Lung microvascular endothelial cell (primary cell): ENCODE measurements around the gene LRRC4B. TPM values are rescaled to one million over a fixed set of nuclear protein-coding genes. Genes with fewer than 3 reads are reported as not detected.

Source experiments
- DNase-seq, 2 donors: peaks; one replicate each; pipeline versions ENCODE4 v3.0.0 to v3.0.0-alpha.2; 2010; ENCODE audit warnings: low read depth in 2 of 2
- total RNA-seq: library from RNA; depleted of rRNA; stranded (reverse); fragments of >200 nt; gene quantifications from 2 replicates; pipeline ENCODE4 v1.2.1, GENCODE V29; 2014

Gene LRRC4B
- total RNA-seq, 1 donor from 2014 or later = not detected

DNA sequence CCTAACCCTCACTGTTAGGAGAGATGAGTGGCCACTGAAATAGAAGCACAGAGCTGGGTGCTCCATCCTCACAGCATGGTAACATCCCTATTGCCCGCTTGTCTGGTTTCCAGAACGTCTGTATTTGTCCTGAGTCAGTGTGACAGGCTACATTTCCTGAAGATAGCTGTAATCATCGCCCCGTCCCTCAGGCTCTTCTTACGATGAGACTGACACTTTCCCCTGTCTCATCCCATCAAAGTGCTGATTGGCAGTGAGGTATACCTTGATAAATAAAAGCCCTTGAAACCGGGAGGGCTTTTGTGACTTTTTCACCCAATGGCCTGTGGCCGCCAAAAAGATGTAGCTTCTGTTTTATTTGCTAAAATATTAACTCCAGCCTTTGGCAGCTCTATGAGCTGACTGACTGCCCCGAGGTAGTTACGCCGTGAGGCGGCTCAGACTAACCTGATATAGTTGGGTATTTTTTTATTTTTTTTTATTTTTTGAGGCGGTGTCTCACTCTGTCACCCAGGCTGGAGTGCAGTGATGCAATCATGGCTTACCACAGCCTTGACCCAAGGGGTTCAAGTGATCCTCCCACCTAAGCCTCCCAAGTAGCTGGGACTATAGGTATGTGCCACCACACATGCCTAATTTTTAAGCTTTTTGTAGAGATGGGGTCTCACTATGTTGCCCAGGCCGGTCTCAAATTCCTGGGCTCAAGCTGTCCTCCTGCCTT is 5.7 kb upstream of the LRRC4B start:
- DNase-seq = no peak

DNA sequence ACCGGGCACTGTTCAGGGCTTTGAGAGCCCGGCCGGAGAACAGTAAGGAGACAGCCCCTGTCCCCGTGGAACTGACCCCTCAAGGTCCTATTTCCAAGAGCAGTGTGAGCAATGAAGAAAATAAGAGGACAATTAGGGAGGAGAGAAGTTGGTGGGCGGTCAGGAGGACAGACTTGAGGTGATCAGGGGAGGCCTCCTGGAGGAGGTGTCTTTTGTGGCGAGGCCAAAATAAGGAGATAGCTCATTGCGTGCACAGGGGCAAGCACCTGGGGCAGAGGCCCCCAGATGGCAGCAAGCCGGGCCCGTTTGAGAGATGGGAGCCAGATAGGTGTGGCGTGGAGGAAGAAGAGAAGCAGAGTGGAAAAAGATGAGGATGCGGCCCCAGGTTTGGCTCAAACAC is 2.8 kb upstream of the LRRC4B start:
- DNase-seq = no peak

DNA sequence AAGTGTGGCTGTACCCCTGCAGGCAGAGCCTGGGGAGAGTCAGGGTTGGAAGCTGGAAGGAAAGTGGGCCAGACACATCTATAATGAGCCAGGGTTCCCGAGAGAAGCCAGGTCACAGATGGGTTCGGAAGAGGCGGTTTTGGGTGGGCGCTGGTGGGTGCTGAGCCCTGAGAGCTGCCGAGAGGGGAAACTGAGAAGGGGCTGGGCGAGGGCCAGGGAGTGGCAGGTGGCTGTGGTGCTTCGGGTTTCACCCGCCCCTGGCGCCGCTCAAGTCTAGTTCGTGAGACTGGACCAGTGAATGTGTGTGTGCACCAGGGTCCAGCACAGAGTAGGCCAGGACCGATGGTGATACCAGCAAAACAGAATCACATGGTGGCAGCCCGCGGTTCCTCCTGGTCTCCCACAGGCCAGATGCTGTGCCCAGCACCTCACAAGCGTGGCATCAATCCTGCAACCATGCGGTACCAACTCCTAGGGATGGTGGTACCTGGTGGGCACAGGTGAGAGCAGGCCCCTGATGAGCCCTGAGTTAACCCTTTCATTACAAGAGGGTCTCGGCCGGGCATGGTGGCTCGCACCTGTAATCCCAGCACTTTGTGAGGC is 1.8 kb upstream of the LRRC4B start:
- DNase-seq = no peak

DNA sequence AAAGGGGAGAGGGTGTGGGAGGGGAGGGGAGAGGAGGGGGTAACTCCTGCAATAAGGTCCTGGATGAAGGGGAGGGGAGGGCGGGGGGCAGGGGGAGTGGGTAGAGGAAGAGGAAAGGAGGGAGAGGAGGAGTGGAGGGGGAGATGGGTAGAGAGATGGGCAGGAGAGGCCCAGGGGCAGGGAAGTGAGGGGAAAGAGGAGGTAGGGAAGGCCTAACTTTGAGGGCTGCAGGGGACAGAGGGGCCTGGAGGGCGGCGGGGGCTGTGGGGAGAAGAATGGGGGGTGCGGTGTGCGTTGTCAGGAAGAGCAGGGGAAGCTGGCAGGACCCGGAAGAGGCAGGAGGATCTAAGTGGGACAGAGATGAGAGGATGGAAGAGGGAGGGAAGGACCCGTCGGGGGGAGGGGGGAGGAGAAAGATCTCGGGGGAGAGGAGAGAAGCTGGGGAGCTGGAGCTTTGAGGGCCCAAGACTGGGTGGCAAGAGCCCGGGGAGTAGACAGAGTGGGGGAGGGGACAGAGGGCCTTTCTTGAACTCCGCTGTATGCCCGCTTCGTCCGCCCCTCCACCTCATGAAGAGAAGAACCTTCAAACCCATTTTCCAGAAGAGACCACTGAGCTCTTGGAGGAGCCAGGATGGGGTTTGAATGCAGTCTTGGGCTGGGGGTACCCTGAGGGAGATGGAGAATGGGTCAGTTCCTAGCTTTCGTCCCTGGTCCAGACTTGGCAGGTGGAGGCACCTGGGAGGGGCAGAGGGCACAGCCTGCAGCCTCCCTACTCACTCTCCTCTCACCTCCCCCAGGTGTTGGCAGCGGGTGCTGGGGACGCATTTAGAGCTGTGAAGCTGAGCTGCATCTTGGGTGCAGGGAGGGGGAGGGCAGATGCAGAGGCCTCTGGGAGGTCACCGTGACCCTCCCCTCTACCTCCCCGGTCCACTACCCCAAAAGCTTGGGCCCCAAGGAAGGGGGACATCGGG is 778 bp upstream of the LRRC4B start:
- DNase-seq = no peak

DNA sequence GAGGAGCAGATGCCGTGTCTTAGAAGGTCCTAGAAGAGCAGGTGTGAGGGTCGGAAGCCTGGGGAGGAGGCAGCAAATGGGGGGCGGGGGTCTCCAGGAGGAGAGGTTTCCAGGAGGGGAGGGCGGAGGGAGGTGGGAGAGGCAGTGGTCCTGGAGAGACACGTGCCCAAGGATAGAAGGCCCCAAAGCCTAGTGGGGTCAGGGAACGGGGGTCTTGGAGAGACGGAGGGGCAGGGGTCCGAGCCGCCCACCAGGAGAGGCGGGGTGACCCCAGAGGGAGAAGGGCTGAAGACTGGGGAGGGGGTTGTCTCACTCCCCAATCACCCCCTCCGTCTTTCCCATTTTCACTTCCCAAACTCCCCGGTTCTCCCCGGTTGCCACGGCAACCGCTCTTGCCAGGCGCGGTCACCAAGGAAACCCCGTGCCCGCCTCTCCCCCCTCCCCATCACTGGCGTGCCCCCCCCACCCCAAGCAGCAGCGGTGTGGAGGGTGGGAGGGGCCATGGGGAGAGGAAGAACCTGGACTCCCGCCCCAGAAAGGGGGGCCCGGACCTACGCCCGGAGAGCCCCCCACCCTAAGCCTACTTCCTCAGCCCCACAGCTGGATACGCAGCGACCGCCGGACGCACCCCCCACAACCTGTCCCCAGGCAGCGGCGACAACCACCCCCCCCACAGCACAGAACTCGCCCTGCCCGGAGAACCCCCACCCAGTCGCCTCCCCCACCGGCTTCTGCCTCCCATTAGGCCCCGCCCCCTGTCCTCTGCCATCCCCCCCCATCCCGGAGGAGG is 988 bp downstream of the LRRC4B start:
- DNase-seq = no peak

DNA sequence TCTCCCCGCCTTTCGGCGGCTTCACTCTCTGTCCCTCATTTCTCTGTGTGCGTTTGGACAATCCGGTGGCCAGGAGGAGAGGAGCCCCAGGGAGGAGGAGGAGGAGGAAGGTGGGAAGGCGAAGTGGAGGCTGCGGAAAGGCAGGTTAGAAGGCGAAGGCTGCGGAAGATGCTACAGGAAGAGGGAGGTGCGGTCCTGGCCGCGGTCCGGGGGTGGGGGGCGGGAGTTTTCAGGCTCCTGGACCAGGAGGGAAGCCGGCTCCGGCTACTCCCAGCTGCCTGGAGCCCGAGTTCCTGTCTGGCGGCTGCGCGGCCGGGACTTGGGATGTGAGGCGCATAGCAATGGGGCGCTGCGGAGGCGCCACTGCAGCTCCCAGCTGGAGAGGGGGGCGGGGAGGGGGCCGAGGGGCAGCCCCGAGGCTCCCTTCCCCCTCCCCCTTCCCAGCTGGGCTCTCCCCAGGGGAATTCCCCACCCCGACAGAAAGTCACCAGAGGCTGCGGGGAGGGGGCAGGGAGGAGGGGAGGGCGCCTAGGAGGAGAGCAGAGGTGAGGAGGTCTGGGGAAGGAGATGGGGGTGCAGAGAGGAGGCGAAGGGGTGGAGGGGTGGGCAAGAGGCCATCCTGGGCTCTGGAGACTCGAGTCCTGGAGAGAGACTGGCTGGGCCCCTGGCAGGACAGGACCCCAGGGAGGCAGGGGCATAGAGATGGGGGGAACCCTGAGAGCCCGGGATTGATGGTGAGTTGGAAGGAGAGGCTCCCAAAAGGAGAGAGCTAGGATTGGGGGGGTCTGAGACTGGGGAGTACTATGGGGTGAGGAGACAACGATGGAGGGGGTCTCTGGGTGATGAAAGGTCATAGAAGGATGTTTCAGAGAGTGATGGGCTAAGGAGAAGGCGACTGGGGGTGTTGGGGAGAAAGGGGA is 2.0 kb downstream of the LRRC4B start:
- DNase-seq = no peak

DNA sequence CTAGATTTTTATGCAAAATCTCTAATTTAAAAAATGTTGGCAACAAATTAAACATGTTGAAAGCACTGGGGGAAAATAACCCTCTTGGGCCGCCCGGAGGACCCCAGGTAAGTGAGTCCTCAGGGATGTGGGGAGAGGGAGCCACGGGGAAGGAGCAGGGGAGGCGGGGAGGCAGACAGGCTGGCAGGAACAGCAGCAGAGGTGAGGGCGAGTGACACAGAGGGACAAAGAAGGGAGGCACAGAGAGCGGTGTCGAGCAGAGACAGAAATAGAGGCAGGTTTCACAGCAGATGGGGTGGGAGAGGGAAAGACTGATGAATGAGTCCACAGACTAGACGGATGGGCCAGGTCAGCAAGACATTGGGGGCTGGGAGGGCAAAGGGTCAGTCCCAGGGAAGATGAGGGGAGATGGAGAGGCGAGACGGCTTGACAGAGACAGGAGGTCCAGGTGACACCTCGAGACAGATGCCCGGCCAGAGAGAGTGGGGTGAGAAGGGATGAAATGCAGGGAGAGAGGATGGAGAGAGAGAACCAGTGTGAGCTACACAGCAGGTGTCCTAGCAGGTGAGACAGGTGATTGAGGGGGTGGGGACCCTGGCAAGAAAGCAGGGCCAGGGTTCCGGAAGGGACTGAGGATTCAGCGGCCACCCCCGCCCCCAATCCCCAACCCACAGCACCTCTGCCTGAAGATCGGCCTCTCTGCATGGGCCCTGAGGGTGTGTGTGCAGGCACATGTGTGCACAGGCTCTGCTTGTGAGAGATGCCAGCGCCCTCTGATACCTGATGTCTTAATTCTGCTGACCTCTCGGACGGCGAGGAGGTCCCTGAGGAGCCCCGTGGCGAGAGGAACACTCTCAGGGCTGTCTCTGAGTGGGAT is 3.8 kb downstream of the LRRC4B start:
- DNase-seq = no peak

DNA sequence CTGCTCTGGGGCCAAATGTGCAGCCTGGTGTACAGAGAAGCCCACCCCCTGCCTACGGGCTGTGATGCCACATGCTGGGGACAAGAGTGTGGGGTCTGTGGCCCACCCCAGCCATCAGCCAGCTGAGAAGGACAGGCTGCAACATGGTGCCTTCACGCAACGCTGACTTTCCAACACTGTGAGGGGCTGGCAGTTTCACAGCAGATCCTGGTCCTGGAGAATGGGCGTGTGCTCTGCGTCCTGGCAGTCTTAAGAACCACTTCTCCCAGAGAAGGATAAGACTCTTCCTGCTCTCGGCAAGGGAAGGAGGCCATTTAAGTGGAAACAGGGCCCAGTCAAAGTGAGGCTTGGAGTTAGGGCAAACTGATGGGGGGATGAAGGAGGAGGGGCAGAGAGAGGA is 4.6 kb downstream of the LRRC4B start:
- DNase-seq = no peak

DNA sequence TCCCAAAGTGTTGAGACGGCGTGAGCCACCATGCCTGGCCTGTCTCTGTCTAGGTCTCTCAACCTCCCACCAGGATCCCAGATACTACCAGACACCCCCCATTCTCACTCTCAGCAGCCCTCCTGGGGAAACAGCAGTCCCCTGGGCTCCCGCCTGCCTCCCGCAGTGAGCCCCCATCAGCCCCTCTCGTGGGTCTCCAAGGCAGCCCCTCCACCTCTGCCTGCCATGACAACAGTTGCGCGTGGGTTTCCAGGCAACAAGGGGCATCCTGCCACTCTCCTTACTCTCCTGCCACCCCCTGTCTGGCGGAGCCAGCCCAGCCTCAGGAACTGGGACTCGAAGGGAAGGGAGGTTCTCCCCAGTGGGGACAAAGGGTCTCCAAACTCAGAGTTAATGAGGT is 5.2 kb downstream of the LRRC4B start:
- DNase-seq = no peak

DNA sequence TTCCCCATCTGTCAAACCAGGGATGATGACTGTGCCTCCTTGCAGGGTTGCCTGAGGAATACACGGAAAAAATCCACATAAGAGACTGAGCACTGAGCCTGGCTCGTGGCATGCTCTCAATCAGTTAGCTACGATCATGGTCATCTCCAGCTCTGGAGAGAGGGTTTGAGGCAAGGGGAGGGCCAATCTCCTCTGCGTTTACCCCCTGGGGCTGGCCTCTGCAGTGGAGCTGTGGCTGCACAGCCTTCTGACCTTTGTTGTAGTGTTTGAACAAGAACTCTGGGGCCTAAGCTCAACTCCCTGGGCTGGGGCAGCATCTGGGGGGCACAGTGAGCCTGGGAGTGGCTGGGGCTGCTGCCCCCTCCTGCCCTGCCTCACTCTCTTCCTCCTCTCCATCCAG is 5.9 kb downstream of the LRRC4B start:
- no peak for DNase-seq

DNA sequence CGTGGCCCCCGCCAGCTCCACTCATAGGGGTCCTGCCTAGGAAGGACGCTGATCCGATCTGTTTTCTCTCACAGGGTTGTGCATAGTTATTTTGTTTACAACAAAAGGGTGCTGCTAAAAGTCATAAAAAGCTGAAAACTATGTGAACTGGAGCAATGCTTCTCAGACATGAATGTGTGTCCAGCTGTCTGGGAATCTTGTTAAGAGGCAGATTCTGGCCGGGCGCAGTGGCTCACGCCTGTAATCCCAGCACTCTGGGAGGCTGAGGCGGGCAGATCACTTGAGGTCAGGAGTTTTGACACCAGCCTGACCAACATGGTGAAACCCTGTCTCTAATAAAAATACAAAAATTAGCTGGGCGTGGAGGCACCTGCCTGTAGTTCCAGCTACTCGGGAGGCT is 8.6 kb downstream of the LRRC4B start:
- DNase-seq = no peak

DNA sequence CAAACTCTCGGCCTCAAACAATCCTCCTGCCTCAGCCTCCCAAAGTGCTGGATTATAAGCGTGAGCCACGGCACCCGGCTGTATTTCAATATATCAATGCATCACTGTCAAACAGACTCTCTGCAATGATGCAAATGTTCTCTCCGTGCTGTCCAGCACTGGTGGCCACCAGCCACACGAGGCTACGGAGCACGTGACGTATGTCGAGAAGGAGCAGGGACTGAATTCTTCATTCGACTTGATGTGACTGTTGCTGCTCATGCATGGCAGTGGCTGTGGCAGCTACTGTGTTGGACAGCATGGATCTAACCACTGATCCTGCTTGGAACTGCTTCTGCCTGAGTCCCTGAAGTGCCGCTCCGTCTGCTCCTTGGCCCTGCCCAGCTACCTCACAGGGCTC is 9.8 kb downstream of the LRRC4B start:
- DNase-seq = no peak

DNA sequence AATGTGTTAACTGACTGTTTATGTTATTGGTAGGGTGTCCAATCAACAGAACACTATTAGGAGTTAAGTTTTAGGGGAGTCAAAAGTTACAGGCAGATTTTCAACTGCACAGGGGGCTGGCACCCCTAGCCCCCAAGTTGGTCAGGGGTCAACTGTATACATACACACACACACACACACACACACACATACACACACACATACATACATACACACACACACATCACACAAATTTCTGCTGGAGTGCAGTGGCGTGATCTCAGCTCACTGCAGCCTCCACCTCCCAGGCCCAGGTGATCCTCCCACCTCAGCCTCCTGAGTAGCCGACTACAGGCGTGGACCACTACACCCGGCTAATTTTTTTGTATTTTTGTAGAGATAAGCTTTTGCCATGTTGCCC is 10.2 kb downstream of the LRRC4B start:
- DNase-seq = no peak

DNA sequence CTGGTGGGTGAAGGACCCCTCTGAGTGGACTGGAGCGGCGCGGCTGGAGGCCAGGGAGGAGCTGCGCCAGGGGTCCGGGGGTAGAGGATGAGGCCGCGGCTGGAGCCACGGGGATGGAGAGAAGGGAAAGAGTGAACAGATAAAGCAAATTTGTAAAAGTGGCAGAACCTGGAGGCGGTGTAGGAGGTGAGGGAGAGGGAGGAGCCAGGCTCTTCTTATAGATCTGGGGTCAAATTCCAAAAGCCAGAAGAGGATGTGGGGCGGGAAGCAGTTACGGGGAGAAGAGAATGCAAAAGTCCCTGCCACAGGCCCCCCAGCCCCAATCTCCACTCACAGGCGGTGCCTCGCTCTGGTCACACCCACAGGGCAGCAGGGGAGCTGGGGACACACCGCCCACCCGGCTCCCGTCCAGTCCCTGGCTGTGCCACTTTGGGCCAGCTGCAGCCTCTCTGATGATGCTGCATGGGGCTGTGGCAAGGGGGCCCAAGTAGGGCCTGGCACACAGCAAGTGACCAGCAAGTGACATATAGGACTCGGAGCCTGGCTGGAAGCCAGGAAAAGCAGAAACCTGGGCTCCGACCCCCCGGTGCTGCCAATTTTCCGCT is 11.1 kb downstream of the LRRC4B start:
- DNase-seq = no peak

DNA sequence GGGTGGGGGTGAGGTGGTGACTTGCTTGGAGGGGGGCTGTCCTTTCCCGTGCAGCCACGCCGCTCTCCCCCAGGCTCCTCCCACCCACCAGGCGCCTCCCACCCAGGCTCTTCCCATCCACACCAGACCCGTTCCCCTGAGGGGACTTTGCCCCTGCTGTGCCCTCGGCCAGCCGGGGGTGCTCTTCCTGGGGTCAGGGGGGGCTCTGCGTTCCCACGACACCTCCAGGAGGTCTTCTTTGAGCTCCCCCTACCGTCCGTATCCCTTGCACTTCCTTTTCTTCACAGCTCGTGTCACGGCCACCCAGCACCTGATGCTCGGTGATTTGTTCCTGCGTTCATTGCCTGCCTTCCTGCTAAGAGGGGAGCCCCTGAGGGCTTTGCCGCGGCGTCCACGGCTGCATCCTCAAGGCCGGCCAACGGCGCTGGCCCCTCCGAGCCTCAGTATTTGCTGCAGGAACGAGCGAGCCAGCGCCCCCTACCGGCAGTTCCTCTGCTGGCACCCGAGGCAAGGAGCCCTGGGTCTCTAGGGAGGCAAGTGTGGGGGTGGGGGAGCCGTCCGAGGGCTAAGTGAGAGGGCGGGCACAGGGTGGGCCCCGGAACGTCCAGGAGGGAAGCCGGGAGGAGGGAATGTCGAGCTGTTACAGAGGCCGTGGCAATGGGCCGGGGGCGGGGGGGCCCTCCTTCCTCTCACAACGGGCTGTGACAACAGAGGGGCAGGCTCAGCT is 11.8 kb downstream of the LRRC4B start:
- DNase-seq = peak; percentile 71 to 77

DNA sequence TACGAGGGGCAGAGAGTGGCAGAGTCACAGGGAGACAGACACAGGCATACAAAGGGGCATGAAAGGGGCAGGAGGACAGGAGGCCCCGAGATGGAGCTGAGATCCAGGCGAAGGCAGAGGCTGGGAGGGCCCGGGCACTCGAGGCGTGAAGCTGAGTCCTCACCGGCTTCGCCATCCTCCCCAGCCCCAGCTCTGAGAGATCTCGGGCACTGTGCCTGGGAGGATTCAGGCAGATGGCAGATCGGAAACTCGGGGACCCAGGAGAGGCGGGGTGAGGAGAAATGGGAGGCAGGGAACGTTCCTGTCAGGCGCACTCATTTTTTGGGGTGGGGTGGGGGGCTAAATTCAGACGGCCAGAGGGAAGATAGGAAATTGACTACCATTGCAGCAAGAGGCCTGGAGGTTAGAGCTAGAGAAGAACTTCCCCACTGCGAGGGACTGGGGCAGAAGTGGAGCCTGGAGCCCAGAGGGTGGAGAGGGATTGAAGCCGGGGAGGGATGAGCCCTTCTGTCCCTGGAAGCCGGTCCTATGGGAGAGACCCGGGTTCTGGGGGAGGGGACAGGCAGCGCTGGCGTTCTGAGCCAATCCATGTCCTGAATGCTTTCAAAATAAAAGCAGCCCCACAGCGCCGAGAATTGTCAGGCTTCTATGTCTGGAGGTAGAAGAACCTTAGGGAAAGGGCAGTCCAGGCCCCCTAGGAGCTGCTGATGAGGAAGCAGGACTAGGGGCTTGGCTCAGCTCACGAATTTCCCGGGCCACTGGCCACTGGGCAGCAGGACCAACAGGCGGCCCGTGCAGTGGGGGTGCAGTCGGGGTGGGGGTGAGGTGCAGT is 12.6 kb downstream of the LRRC4B start:
- DNase-seq = no peak

DNA sequence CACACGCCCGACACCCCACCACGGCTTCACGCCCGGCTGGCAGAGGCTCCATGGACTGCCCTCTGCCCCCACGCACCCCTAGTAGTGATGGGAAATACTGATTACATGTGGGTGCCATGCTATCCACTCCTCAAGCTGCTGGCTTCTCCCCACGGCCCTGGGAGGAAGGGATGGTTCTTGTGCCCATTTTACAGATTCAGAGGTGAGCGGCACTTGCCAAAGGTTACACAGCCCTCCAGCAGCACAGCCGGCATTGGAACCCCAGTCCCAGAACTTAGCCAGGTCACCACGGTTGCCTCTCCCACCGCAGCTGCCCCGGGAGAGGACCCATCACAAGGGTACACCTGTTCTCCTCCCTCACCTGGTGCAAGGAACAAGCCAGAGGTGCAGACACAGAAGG is 13.2 kb downstream of the LRRC4B start:
- DNase-seq = no peak

DNA sequence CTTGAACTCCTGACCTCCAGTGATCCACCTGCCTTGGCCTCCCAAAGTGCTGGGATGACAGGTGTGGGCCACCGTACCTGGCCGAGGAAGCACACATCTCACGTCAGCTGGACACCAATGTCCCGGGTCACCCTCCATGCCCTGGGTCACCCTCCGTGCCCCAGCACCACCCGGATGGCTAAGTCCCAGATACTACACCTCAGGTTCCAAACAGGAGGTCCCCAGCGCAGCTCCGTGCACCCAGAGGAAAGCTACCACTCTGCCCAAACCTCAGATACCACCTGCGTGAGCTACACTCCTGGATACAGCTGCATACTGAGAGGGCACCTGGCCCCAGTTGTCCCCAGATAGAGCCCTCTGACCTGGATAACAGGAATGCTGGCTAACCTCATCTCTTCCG is 14.0 kb downstream of the LRRC4B start:
- no peak for DNase-seq
